Calu3 (cell line): ENCODE measurements around the gene ZNF286A. TPM values are rescaled to one million over a fixed set of nuclear protein-coding genes. Genes with fewer than 3 reads are reported as not detected.
"Not testable (repeated sequence)": the region's sequence is repeated elsewhere in the genome, so short reads cannot be mapped to it uniquely, and the experiment has no call there.

ENCODE experiments used
- BruUV-seq: library from RNA; stranded (reverse); fragments of 400-500 nt; replicated peaks from 2 replicates; lab custom pipeline; 2021; lab: Mats Ljungman, UMichigan
- CTCF ChIA-PET: fragments of 300-600 bp; sonication (Branson Sonifier 250); formaldehyde crosslinking; loops from one replicate; lab custom pipeline; 2022; ENCODE audit warnings: antibody characterized with exemption; lab: Charles Lee
- DNase-seq: peaks from one replicate; pipeline ENCODE4 v3.0.0; 2022
- H3K27ac Mint-ChIP-seq: one replicate; pipeline ENCODE4 v1.8.0; 2022; ENCODE audit warnings: mixed read lengths; ENCODE audit not compliant: unreplicated experiment
- H3K27me3 Mint-ChIP-seq: one replicate; pipeline ENCODE4 v1.8.0; 2022; ENCODE audit warnings: mixed read lengths; ENCODE audit not compliant: unreplicated experiment
- H3K36me3 Mint-ChIP-seq: one replicate; pipeline ENCODE4 v1.8.0; 2022; ENCODE audit warnings: mild to moderate bottlenecking, moderate library complexity, mixed read lengths; ENCODE audit not compliant: insufficient read depth, unreplicated experiment
- H3K4me1 Mint-ChIP-seq: one replicate; pipeline ENCODE4 v1.8.0; 2022; ENCODE audit warnings: mild to moderate bottlenecking, low read depth, mixed read lengths; ENCODE audit not compliant: unreplicated experiment
- H3K4me3 Mint-ChIP-seq: one replicate; pipeline ENCODE4 v1.8.0; 2022; ENCODE audit warnings: mild to moderate bottlenecking, low read depth, moderate library complexity, mixed read lengths; ENCODE audit not compliant: unreplicated experiment
- H3K9me3 Mint-ChIP-seq: one replicate; pipeline ENCODE4 v1.8.0; 2022; ENCODE audit warnings: low read depth, mixed read lengths; ENCODE audit not compliant: unreplicated experiment
- intact Hi-C: fragments of 100-400 bp; cut with micrococcal nuclease; formaldehyde crosslinking; loops from one replicate; pipeline ENCODE4 v1.10.0; 2022; ENCODE audit not compliant: unreplicated experiment
- total RNA-seq: library from RNA; stranded (reverse); gene quantifications from 2 replicates; pipeline ENCODE4 v1.2.3, GENCODE V29; 2022
- TF ChIP-seq, protein P1 (sequence below): fragments of 200-600 bp; IDR thresholded peaks from one replicate; pipeline ENCODE4 v1.8.0; 2022; ENCODE audit warnings: antibody characterized with exemption; ENCODE audit not compliant: unreplicated experiment

ZNF286A gene
- total RNA-seq, 1 experiment from 2014 or later: 22.3 TPM

DNA sequence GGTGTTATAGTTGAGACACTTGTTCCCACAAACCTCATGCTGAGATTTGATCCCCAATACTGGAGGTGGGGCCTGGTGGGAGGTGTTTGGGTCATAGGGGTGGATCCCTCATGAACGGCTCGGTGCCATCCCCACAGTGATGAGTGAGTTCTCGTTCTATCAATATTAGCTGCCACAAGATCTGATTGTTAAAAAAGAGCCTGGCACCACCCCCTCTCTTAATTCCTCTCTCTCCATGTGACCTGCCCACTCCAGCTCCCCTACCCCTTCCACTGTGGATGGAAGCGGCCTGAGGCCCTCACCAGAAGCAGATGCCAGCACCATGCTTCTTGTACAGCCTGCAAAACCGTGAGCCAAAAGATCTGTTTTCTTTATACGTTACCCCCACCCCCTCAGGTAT, 46.6 kb upstream of the ZNF286A start:
- H3K27me3 Mint-ChIP-seq: no peaks in the 10 kb centered on the region
- BruUV-seq: no TSS peak
- no peak overlapping the region for H3K4me3 Mint-ChIP-seq
- CTCF ChIA-PET: no interaction called here
- DNase-seq: no peak
- TF ChIP-seq, protein P1, sequence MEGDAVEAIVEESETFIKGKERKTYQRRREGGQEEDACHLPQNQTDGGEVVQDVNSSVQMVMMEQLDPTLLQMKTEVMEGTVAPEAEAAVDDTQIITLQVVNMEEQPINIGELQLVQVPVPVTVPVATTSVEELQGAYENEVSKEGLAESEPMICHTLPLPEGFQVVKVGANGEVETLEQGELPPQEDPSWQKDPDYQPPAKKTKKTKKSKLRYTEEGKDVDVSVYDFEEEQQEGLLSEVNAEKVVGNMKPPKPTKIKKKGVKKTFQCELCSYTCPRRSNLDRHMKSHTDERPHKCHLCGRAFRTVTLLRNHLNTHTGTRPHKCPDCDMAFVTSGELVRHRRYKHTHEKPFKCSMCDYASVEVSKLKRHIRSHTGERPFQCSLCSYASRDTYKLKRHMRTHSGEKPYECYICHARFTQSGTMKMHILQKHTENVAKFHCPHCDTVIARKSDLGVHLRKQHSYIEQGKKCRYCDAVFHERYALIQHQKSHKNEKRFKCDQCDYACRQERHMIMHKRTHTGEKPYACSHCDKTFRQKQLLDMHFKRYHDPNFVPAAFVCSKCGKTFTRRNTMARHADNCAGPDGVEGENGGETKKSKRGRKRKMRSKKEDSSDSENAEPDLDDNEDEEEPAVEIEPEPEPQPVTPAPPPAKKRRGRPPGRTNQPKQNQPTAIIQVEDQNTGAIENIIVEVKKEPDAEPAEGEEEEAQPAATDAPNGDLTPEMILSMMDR: no peak
- peaks cover 50% of the 10 kb centered on the region for H3K4me1 Mint-ChIP-seq
- no peaks in the 10 kb centered on the region for H3K9me3 Mint-ChIP-seq
- peak overlapping the region; percentile 45 for H3K27ac Mint-ChIP-seq
- H3K36me3 Mint-ChIP-seq: peaks cover 55% of the 10 kb centered on the region
- intact Hi-C loops: no loop called here

DNA sequence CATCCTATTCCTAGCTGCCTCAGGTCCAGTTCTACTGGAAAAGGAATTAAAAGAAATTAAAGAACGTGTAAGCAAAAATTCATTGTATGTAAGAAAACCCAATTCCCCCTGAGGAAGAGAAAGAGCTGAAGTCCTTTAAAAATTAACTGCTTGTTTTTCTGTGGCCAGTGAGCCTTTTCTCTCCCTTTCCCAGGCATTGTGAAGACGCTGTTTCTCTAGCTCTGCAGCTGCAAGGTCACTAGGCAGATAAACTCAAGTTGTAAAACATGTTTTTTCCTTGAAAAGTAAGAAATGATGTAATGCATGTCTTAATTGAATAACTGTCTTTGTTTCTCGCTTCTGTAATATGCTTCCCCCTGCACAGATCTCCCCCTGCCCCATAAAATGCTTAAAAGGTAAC, 45.2 kb upstream of the ZNF286A start:
- DNase-seq, H3K4me3 Mint-ChIP-seq, BruUV-seq, intact Hi-C loops, H3K9me3 Mint-ChIP-seq, H3K27me3 Mint-ChIP-seq: not testable (repeated sequence)
- Mint-ChIP-seq H3K27ac (peak overlapping the region; percentile 21), H3K36me3 (peaks cover 40% of the 10 kb centered on the region), H3K4me1 (peaks cover 65% of the 10 kb centered on the region)
- CTCF ChIA-PET: interaction anchor here (1.2 kb wide), 1 partner anchor 9 kb away, joined by 3 read pairs; no protein-coding TSS in a partner anchor

DNA sequence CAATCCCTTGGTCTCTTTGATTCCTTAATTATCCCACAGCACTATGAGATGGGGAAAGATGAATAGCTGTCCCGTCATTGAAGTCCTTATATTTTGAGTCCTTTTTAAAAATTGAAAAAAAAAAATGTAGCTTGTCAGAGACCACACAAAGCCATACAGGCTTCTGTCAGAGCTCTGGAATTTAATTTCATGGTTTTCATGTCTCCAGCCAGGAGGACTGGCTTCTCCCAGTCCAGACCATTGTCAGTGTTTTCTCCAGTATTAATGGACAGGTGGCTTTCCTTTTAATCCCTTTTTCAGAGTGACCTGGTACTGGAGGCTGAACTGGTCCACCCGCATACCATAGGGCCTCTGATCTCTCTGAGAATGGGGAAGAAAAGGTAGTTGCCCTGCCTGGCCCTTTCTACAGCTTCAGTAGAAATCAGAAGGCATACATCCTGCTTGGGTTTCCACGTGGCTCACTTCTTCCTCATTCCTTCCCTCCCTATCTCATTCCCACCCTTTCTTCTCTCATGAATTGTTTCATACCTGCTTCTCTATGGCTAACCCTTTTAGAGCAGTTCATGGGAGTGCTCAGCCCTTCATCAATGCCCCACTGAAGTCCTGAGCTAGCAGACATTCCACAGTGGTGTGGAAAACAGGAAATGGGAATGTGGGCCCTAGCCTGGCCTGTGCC, 44.5 kb upstream of the ZNF286A start:
- H3K4me3 Mint-ChIP-seq: no peak overlapping the region
- peak; percentile 61 for DNase-seq
- no TSS peak for BruUV-seq
- intact Hi-C loops: no loop called here
- H3K36me3 Mint-ChIP-seq: peaks cover 34% of the 10 kb centered on the region
- H3K4me1 Mint-ChIP-seq: peaks cover 67% of the 10 kb centered on the region
- peak overlapping the region; percentile 82 for H3K27ac Mint-ChIP-seq
- CTCF ChIA-PET: interaction anchor here (1.2 kb wide), 1 partner anchor 9 kb away, joined by 3 read pairs; no protein-coding TSS in a partner anchor
- no peaks in the 10 kb centered on the region for H3K27me3 Mint-ChIP-seq
- TF ChIP-seq, protein P1: no peak
- no peaks in the 10 kb centered on the region for H3K9me3 Mint-ChIP-seq

DNA sequence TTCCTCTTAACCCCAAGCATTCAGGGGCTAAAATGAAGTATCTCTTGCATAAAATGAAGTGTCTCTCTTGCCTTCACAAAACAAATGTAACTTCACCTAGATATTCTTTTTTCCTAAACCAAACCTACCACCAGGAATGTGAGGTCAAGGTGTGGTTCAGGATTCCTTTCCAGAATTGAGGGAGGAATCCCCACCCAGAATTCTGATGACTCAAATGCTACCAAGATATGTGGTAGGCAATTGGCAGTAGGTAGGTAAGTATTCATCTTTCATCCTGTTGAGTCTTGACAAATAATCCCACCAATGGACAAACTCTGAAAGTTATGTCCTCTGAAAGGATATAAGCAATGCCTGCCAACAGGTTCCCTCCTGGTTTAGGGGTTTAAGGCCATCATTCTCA, 41.7 kb upstream of the ZNF286A start:
- TF ChIP-seq, protein P1: no peak
- no peak for DNase-seq
- intact Hi-C loops: no loop called here
- H3K4me1 Mint-ChIP-seq: peaks cover 64% of the 10 kb centered on the region
- no peak overlapping the region for H3K4me3 Mint-ChIP-seq
- CTCF ChIA-PET: interaction anchor here (0.5 kb wide), 1 partner anchor 683 kb away, joined by 3 read pairs; no protein-coding TSS in a partner anchor
- H3K36me3 Mint-ChIP-seq: peaks cover 13% of the 10 kb centered on the region
- H3K27ac Mint-ChIP-seq: peak overlapping the region; percentile 61
- BruUV-seq: no TSS peak
- H3K27me3 Mint-ChIP-seq: no peaks in the 10 kb centered on the region
- H3K9me3 Mint-ChIP-seq: no peaks in the 10 kb centered on the region

DNA sequence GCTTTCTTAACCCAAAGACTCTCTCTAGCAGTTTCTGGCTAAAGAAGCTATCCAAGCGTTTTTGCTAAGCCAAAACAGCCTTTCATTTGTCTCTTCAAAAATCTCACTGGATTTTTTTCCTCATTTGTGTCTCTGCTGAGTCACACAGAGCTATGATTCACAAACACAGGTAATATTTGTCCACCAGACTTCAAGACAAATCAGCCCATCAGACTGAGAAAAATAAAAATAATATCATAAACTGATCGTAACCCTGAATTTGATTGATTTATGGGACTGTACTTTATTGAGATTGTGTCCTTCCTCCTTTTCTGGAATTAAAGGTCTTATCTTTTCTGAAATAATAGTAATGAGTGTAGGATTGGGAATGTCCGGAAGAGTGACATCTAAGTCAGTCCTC, 41.3 kb upstream of the ZNF286A start:
- no peak for DNase-seq
- BruUV-seq: no TSS peak
- peaks cover 10% of the 10 kb centered on the region for H3K36me3 Mint-ChIP-seq
- peak overlapping the region; percentile 61 for H3K27ac Mint-ChIP-seq
- H3K27me3 Mint-ChIP-seq: no peaks in the 10 kb centered on the region
- TF ChIP-seq, protein P1: no peak
- CTCF ChIA-PET: interaction anchor here (0.5 kb wide), 1 partner anchor 682 kb away, joined by 3 read pairs; no protein-coding TSS in a partner anchor
- H3K9me3 Mint-ChIP-seq: no peaks in the 10 kb centered on the region
- intact Hi-C loops: no loop called here
- no peak overlapping the region for H3K4me3 Mint-ChIP-seq
- H3K4me1 Mint-ChIP-seq: peaks cover 60% of the 10 kb centered on the region
